H1 (cell line): ENCODE data around the gene MINDY3. TPM values are rescaled to one million over a fixed set of nuclear protein-coding genes. Genes with fewer than 3 reads are reported as not detected.

ENCODE experiments used
- CTCF ChIA-PET: fragments of 300-600 bp; sonication (Branson Sonifier 250); formaldehyde crosslinking; loops from one replicate; lab custom pipeline; 2021; ENCODE audit not compliant: partially characterized antibody; lab: Charles Lee
- POLR2A ChIA-PET: fragments of 300-600 bp; sonication (Branson Sonifier 250); formaldehyde crosslinking; loops from one replicate; lab custom pipeline; 2021; ENCODE audit warnings: inconsistent platforms; ENCODE audit not compliant: partially characterized antibody; lab: Charles Lee
- DNase-seq, 2 experiments: peaks; one replicate each; pipeline versions ENCODE4 v3.0.0 to v3.0.0-alpha.2; 2010 to 2022; ENCODE audit warnings: low spot score in 2 of 2, low read depth in 1 of 2, mixed read lengths in 1 of 2
- FAIRE-seq: peaks from 2 replicates; lab custom pipeline; 2011; peaks lifted over from hg19 to GRCh38; lab: Jason Lieb, UNC
- H2AFZ ChIP-seq: 2 replicates; pipeline ENCODE4 v1.8.1; 2012; ENCODE audit warnings: low read length, inconsistent platforms
- H2AK5ac ChIP-seq: 2 replicates; pipeline ENCODE4 v1.6.1; 2013; ENCODE audit warnings: low read depth, low read length
- H2BK120ac ChIP-seq: replicated peaks from 2 replicates; pipeline ENCODE3; 2013; ENCODE audit warnings: low read depth, low read length, inconsistent platforms
- H2BK12ac ChIP-seq: 2 replicates; pipeline ENCODE4 v1.6.1; 2013; ENCODE audit warnings: low read depth, low read length
- H2BK15ac ChIP-seq: 2 replicates; pipeline ENCODE4 v1.6.1; 2013; ENCODE audit warnings: low read length
- H2BK20ac ChIP-seq: 2 replicates; pipeline ENCODE4 v1.6.1; 2013; ENCODE audit warnings: low read length
- H2BK5ac ChIP-seq: 2 replicates; pipeline ENCODE4 v1.6.1; 2013; ENCODE audit warnings: low read depth, low read length
- H3K14ac ChIP-seq: 2 replicates; pipeline ENCODE4 v1.6.1; 2013; ENCODE audit warnings: inconsistent platforms; ENCODE audit not compliant: insufficient read length
- H3K18ac ChIP-seq: 2 replicates; pipeline ENCODE4 v1.6.1; 2013; ENCODE audit warnings: low read length; ENCODE audit errors: extremely low read depth
- H3K23ac ChIP-seq: 2 replicates; pipeline ENCODE4 v1.6.1; 2013; ENCODE audit warnings: inconsistent platforms; ENCODE audit not compliant: insufficient read length
- H3K23me2 ChIP-seq: 2 replicates; pipeline ENCODE4 v1.6.1; 2013; ENCODE audit warnings: low read depth, low read length
- H3K27ac ChIP-seq: 2 replicates; pipeline ENCODE4 v1.6.1; 2011; ENCODE audit warnings: low read depth, low read length, inconsistent platforms
- H3K27me3 ChIP-seq, 4 experiments: replicated peaks in 1 of 4; 1 replicate in 1 of 4; 2 replicates in 3 of 4; pipeline versions ENCODE4 v1.6.1 to v1.8.1; 2011 to 2013; ENCODE audit warnings: low read length in 3 of 4, mild to moderate bottlenecking in 3 of 4, inconsistent platforms in 2 of 4, mixed read lengths in 2 of 4, moderate library complexity in 1 of 4; ENCODE audit not compliant: control insufficient read depth in 3 of 4, insufficient read depth in 3 of 4; ENCODE audit errors: extremely low read depth in 1 of 4
- H3K36me3 ChIP-seq, 4 experiments: 2 replicates each; pipeline versions ENCODE4 v1.6.1 to v1.8.1; 2011 to 2013; ENCODE audit warnings: mild to moderate bottlenecking in 4 of 4, low read length in 3 of 4, moderate library complexity in 2 of 4, control low read depth in 1 of 4, inconsistent platforms in 1 of 4; ENCODE audit not compliant: insufficient read depth in 4 of 4, control insufficient read depth in 2 of 4
- H3K4ac ChIP-seq: replicated peaks from 2 replicates; pipeline ENCODE3; 2013; ENCODE audit warnings: low read length, low read depth, mixed read lengths, inconsistent platforms; ENCODE audit not compliant: insufficient read length
- H3K4me1 ChIP-seq, 4 experiments: replicated peaks in 1 of 4; 1 replicate in 1 of 4; 2 replicates in 3 of 4; pipeline versions ENCODE4 v1.6.1 to v1.8.1; 2011 to 2013; ENCODE audit warnings: low read length in 3 of 4, inconsistent platforms in 2 of 4, mixed read lengths in 1 of 4; ENCODE audit not compliant: insufficient read depth in 4 of 4, control insufficient read depth in 3 of 4
- H3K4me2 ChIP-seq, 2 experiments: 2 replicates each; pipeline versions ENCODE4 v1.6.1 to v1.8.1; 2011 to 2013; ENCODE audit warnings: low read depth in 2 of 2, low read length in 2 of 2, control low read depth in 1 of 2, inconsistent platforms in 1 of 2, mild to moderate bottlenecking in 1 of 2; ENCODE audit not compliant: insufficient read depth in 1 of 2
- H3K4me3 ChIP-seq, 4 experiments: fragments of 200-600, 300-600 bp in 1 of 4; sonication (generic), shearing (Covaris generic), sonication (Bioruptor Twin) in 1 of 4; 2 replicates each; pipeline versions ENCODE4 v1.5.1 to v1.8.1; 2011 to 2016; ENCODE audit warnings: low read length in 4 of 4, low read depth in 3 of 4, control low read depth in 2 of 4, inconsistent platforms in 2 of 4, mild to moderate bottlenecking in 2 of 4, mixed read lengths in 1 of 4, moderate library complexity in 1 of 4; ENCODE audit not compliant: insufficient read depth in 2 of 4; ENCODE audit errors: extremely low read depth in 1 of 4
- H3K56ac ChIP-seq: replicated peaks from 2 replicates; pipeline ENCODE3; 2013; ENCODE audit warnings: low read depth, mild to moderate bottlenecking, mixed read lengths, low read length, inconsistent platforms; ENCODE audit not compliant: insufficient read length
- H3K79me1 ChIP-seq: 2 replicates; pipeline ENCODE4 v1.6.1; 2013; ENCODE audit warnings: low read depth, low read length, control low read depth
- H3K79me2 ChIP-seq, 2 experiments: 2 replicates each; pipeline versions ENCODE4 v1.6.1 to v1.8.1; 2012 to 2013; ENCODE audit warnings: low read length in 2 of 2, mild to moderate bottlenecking in 2 of 2, inconsistent platforms in 1 of 2; ENCODE audit not compliant: insufficient read depth in 2 of 2, control insufficient read depth in 1 of 2
- H3K9ac ChIP-seq, 4 experiments: replicated peaks in 1 of 4; 1 replicate in 1 of 4; 2 replicates in 3 of 4; pipeline versions ENCODE4 v1.6.1 to v1.8.1; 2011 to 2013; ENCODE audit warnings: low read depth in 3 of 4, low read length in 3 of 4, control low read depth in 2 of 4, mild to moderate bottlenecking in 2 of 4, moderate library complexity in 2 of 4, inconsistent platforms in 1 of 4; ENCODE audit errors: extremely low read depth in 1 of 4
- H3K9me3 ChIP-seq, 2 experiments: 2 replicates each; pipeline versions ENCODE4 v1.6.1 to v1.8.1; 2012 to 2013; ENCODE audit warnings: mild to moderate bottlenecking in 2 of 2, moderate library complexity in 2 of 2, control low read depth in 1 of 2, inconsistent platforms in 1 of 2, low read depth in 1 of 2, low read length in 1 of 2, mixed read lengths in 1 of 2; ENCODE audit not compliant: insufficient read depth in 2 of 2
- H4K20me1 ChIP-seq, 2 experiments: replicated peaks in 1 of 2; 2 replicates each; pipeline versions ENCODE3 to v1.8.1; 2011 to 2013; ENCODE audit warnings: inconsistent platforms in 2 of 2, low read length in 2 of 2, mild to moderate bottlenecking in 1 of 2; ENCODE audit not compliant: insufficient read depth in 2 of 2, control insufficient read depth in 1 of 2
- H4K5ac ChIP-seq: 2 replicates; pipeline ENCODE4 v1.6.1; 2013; ENCODE audit warnings: low read length, low read depth, mixed read lengths, inconsistent platforms; ENCODE audit not compliant: insufficient read length
- H4K8ac ChIP-seq: 2 replicates; pipeline ENCODE4 v1.8.0; 2013; ENCODE audit warnings: mild to moderate bottlenecking, moderate library complexity, low read length, inconsistent platforms; ENCODE audit not compliant: insufficient read depth; ENCODE audit errors: extremely low read depth
- H4K91ac ChIP-seq: replicated peaks from 2 replicates; pipeline ENCODE3; 2013; ENCODE audit warnings: low read length, mixed read lengths, inconsistent platforms; ENCODE audit not compliant: insufficient read length
- ATF3 ChIP-seq: IDR thresholded peaks from 2 replicates; pipeline ENCODE4 v1.6.1; 2011; ENCODE audit warnings: low read depth, mild to moderate bottlenecking, low read length; ENCODE audit not compliant: insufficient read depth
- CREB1 ChIP-seq: IDR thresholded peaks from 2 replicates; pipeline ENCODE4 v1.6.1; 2012; ENCODE audit warnings: inconsistent platforms
- CTBP2 ChIP-seq: IDR thresholded peaks from 2 replicates; pipeline ENCODE4 v1.7.0; 2011; ENCODE audit warnings: borderline replicate concordance, mild to moderate bottlenecking, moderate library complexity, mixed read lengths, low read length; ENCODE audit not compliant: insufficient read depth, insufficient read length
- E2F6 ChIP-seq: IDR thresholded peaks from 2 replicates; pipeline ENCODE4 v1.6.1; 2012; ENCODE audit warnings: inconsistent platforms
- EGR1 ChIP-seq: IDR thresholded peaks from 2 replicates; pipeline ENCODE4 v1.6.1; 2011; ENCODE audit warnings: low read depth, low read length, borderline replicate concordance
- NRF1 ChIP-seq: IDR thresholded peaks from 2 replicates; pipeline ENCODE4 v1.6.1; 2011; ENCODE audit warnings: mild to moderate bottlenecking, low read depth, low read length, improper control_type of control experiment
- POLR2A ChIP-seq, 2 experiments: IDR thresholded peaks; 1 replicate in 1 of 2; 2 replicates in 1 of 2; pipeline ENCODE4 v1.6.1; 2011; ENCODE audit warnings: low read depth in 2 of 2, low read length in 2 of 2, mild to moderate bottlenecking in 2 of 2; ENCODE audit errors: control extremely low read depth in 1 of 2
- RAD21 ChIP-seq, 2 experiments: IDR thresholded peaks in 1 of 2; conservative IDR thresholded peaks in 1 of 2; 2 replicates each; pipeline ENCODE4 v1.6.1; 2011; ENCODE audit warnings: low read depth in 2 of 2, low read length in 2 of 2, improper control_type of control experiment in 1 of 2, inconsistent platforms in 1 of 2, mild to moderate bottlenecking in 1 of 2, moderate library complexity in 1 of 2
- RBBP5 ChIP-seq: IDR thresholded peaks from 2 replicates; pipeline ENCODE4 v1.7.1; 2012; ENCODE audit warnings: low read depth, mild to moderate bottlenecking, inconsistent platforms, low read length, moderate library complexity, borderline replicate concordance
- SP1 ChIP-seq: IDR thresholded peaks from 2 replicates; pipeline ENCODE4 v1.6.1; 2011; ENCODE audit warnings: low read depth, low read length
- WGBS, 2 experiments: shearing (Covaris generic) in 1 of 2; methylation state at CpG; one replicate each; pipeline versions ENCODE4 v1.1.6 to v1.1.7; 2013 to 2015; ENCODE audit warnings: low lambda C conversion rate in 2 of 2, mixed read lengths in 2 of 2, inconsistent platforms in 1 of 2, low coverage in 1 of 2, missing lambda C conversion rate in 1 of 2; ENCODE audit not compliant: insufficient replicate concordance in 2 of 2, insufficient coverage in 1 of 2, insufficient read length in 1 of 2; ENCODE audit errors: extremely low coverage in 1 of 2, missing lambda C conversion rate in 1 of 2; 5-methylcytosine and 5-hydroxymethylcytosine counted together
- polyA plus RNA-seq, 7 experiments: library from polyadenylated mRNA; depleted of rRNA in 3 of 7; stranded (reverse) in 5 of 7; unstranded in 2 of 7; fragments of >200 nt in 5 of 7; fragments of 200-250 nt in 2 of 7; gene quantifications; 1 replicate in 5 of 7; 2 replicates in 1 of 7; 4 replicates in 1 of 7; pipeline versions ENCODE4 v1.2.1 to v1.2.3, GENCODE V29; 2011 to 2013; ENCODE audit warnings: missing spikeins in 2 of 7, mixed read lengths in 2 of 7
- total RNA-seq: library from RNA; stranded (reverse); fragmentation: NEBNext Ultra II Directional; extraction: Animal tissue kit (Norgen Biotek cat#: 25700); gene quantifications from 2 replicates; pipeline ENCODE4 v1.2.1, GENCODE V29; 2021

Gene MINDY3
- total and polyA plus RNA-seq, 2 of the 8 experiments (the other 6 are each of a cell fraction or from before 2014, with no cell fraction given): 4.6 to 13.6 TPM

GRCh38 chr10:15763006-15763405 is 97.3 kb downstream of the MINDY3 start:
- no peaks in the 10 kb centered on the region for H3K23me2 ChIP-seq
- CTCF ChIA-PET: no interaction called here
- no peak for TF ChIP-seq RBBP5
- no peak for TF ChIP-seq NRF1
- no peak for TF ChIP-seq E2F6
- no peak for TF ChIP-seq CTBP2
- no peak for TF ChIP-seq EGR1
- TF ChIP-seq RAD21 (IDR thresholded peaks at IDR 0.05 in 1 of 2, conservative IDR thresholded peaks at IDR 0.05 in 1 of 2; ENCODE audit: low read depth in 2 of 2, low read length in 2 of 2): no peak
- no peak for TF ChIP-seq SP1
- TF ChIP-seq POLR2A (IDR thresholded peaks at IDR 0.05; ENCODE audit: control extremely low read depth in 1 of 2, low read depth in 2 of 2, low read length in 2 of 2): no peak
- TF ChIP-seq ATF3: no peak
- TF ChIP-seq CREB1: no peak
- H3K36me3 ChIP-seq: no peaks in the 10 kb centered on the region
- no peak overlapping the region for H4K8ac ChIP-seq
- H2BK12ac ChIP-seq: no peak overlapping the region
- no peaks in the 10 kb centered on the region for H4K20me1 ChIP-seq
- H4K5ac ChIP-seq: no peak overlapping the region
- no peak overlapping the region for H2BK5ac ChIP-seq
- no peak overlapping the region for H3K27ac ChIP-seq
- H2BK120ac ChIP-seq: no peak overlapping the region
- POLR2A ChIA-PET: no interaction called here
- H3K9me3 ChIP-seq: 0 out of 4 replicates have a peak, but pooled peaks cover 0 to 3% of the 10 kb centered on the region in 2 experiments
- no peak overlapping the region for H3K23ac ChIP-seq
- H3K14ac ChIP-seq: no peak overlapping the region
- H3K4me3 ChIP-seq: no peak overlapping the region
- no peak overlapping the region for H3K4ac ChIP-seq
- H3K4me1 ChIP-seq: no peaks in the 10 kb centered on the region
- H2AK5ac ChIP-seq: no peak overlapping the region
- FAIRE-seq: no peak
- H4K91ac ChIP-seq: no peak overlapping the region
- H3K9ac ChIP-seq: no peak overlapping the region
- no peaks in the 10 kb centered on the region for H3K27me3 ChIP-seq
- WGBS, 2 experiments: 89% methylated on average over 8 of the region's 8 CpGs; no CpG with 5 or more reads in 1 of the 2 experiments
- no peak overlapping the region for H2AFZ ChIP-seq
- DNase-seq: no peak
- H3K4me2 ChIP-seq: no peak overlapping the region
- H3K79me1 ChIP-seq: no peaks in the 10 kb centered on the region
- no peaks in the 10 kb centered on the region for H3K79me2 ChIP-seq
- H2BK15ac ChIP-seq: no peak overlapping the region
- no peak overlapping the region for H3K18ac ChIP-seq
- H2BK20ac ChIP-seq: no peak overlapping the region
- H3K56ac ChIP-seq: no peak overlapping the region
